Tibial nerve (tissue), 4 donors: Measurements from ENCODE around the gene SESTD1. TPM values are rescaled to one million over a fixed set of nuclear protein-coding genes. Genes with fewer than 3 reads are reported as not detected.

ENCODE experiments used
- DNase-seq, 2 donors: peaks; one replicate each; pipeline ENCODE4 v3.0.0-alpha.2; 2019; ENCODE audit warnings: low spot score in 2 of 2
- H3K27ac ChIP-seq, 4 donors: fragments of 200-600 bp; sonication (generic) in 3 of 4; one replicate each; pipeline ENCODE4 v1.5.1; 2017 to 2019; ENCODE audit warnings: mild to moderate bottlenecking in 1 of 4
- H3K27me3 ChIP-seq, 2 donors: fragments of 200-600 bp; sonication (generic) in 1 of 2; one replicate each; pipeline versions ENCODE4 v1.5.1 to v1.6.0; 2017 to 2019
- H3K36me3 ChIP-seq, 3 donors: fragments of 200-600 bp; sonication (generic); one replicate each; pipeline ENCODE4 v1.5.1; 2018 to 2019
- H3K4me1 ChIP-seq, 4 donors: fragments of 200-600 bp; sonication (generic) in 3 of 4; one replicate each; pipeline ENCODE4 v1.5.1; 2017 to 2019
- H3K4me3 ChIP-seq, 4 donors: fragments of 200-600 bp; sonication (generic) in 3 of 4; one replicate each; pipeline ENCODE4 v1.5.1; 2017 to 2019; ENCODE audit warnings: mild to moderate bottlenecking in 1 of 4, moderate library complexity in 1 of 4
- H3K9me3 ChIP-seq, 4 donors: fragments of 200-600 bp; sonication (generic) in 3 of 4; one replicate each; pipeline ENCODE4 v1.5.1; 2017 to 2019
- CTCF ChIP-seq, 5 experiments: fragments of 200-600 bp in 3 of 5; fragments of 450-650 bp in 2 of 5; sonication (generic) in 3 of 5; IDR thresholded peaks; one replicate each; pipeline ENCODE4 v1.5.1; 2016 to 2019; ENCODE audit warnings: antibody characterized with exemption in 5 of 5, mild to moderate bottlenecking in 3 of 5, moderate library complexity in 2 of 5
- EP300 ChIP-seq, 2 donors: sonication (generic); formaldehyde crosslinking; IDR thresholded peaks; one replicate each; pipeline ENCODE4 v1.6.1; 2017; ENCODE audit warnings: antibody characterized with exemption in 2 of 2, mild to moderate bottlenecking in 1 of 2
- POLR2A ChIP-seq, 2 donors: fragments of 450-650 bp; IDR thresholded peaks; one replicate each; pipeline ENCODE4 v1.6.1; 2017; ENCODE audit warnings: antibody characterized with exemption in 2 of 2, mild to moderate bottlenecking in 2 of 2, moderate library complexity in 2 of 2
- WGBS, 2 donors: methylation state at CpG; one replicate each; pipeline ENCODE4 v1.1.5; 2018; 5-methylcytosine and 5-hydroxymethylcytosine counted together
- total RNA-seq, 4 donors: library from RNA; depleted of rRNA; stranded (reverse); fragments of >200 nt; gene quantifications; one replicate each; pipeline ENCODE4 v1.1.0, GENCODE V29; 2016

Gene SESTD1
- total RNA-seq, 4 donors from 2014 or later: 62.1 to 82.4 (median 73.1) TPM

- Histone ChIP-seq H3K4me3 (no peak overlapping the region), H3K36me3 (no peaks in the 10 kb centered on the region), H3K27me3 (no peaks in the 10 kb centered on the region), H3K27ac (no peak overlapping the region), H3K9me3 (no peaks in the 10 kb centered on the region), H3K4me1 (peaks cover 0 to 43% (median 9%) of the 10 kb centered on the region in 4 donors)
- WGBS, 2 donors: 92 to 94% methylated on average over 1 of the region's 1 CpG
- no peak for DNase-seq
- no peak for TF ChIP-seq CTCF (IDR thresholded peaks at IDR 0.05)
- TF ChIP-seq POLR2A (IDR thresholded peaks at IDR 0.05): no peak
- no peak for TF ChIP-seq EP300 (IDR thresholded peaks at IDR 0.05)
These were observed 21.6 kb downstream of the SESTD1 start for GRCh38 chr2:179243046-179243445.

GRCh38 chr2:179240481-179241451, 23.9 kb downstream of the SESTD1 start:
- Histone ChIP-seq H3K4me3 (no peak overlapping the region), H3K36me3 (no peaks in the 10 kb centered on the region), H3K27me3 (no peaks in the 10 kb centered on the region), H3K4me1 (peaks cover 0 to 48% (median 12%) of the 10 kb centered on the region in 4 donors), H3K27ac (peak overlapping the region in 1 of 4 donors; percentile 29), H3K9me3 (no peaks in the 10 kb centered on the region)
- TF ChIP-seq EP300 (IDR thresholded peaks at IDR 0.05) (no peak), CTCF (IDR thresholded peaks at IDR 0.05) (no peak), POLR2A (IDR thresholded peaks at IDR 0.05) (no peak)
- DNase-seq: no peak
- WGBS, 2 donors: 63 to 66% methylated on average over 4 of the region's 4 CpGs

GRCh38 chr2:179239838-179240237, 24.8 kb downstream of the SESTD1 start:
- no peaks in the 10 kb centered on the region for H3K36me3 ChIP-seq
- no peaks in the 10 kb centered on the region for H3K27me3 ChIP-seq
- no peak overlapping the region for H3K27ac ChIP-seq
- H3K4me3 ChIP-seq: no peak overlapping the region
- 74 to 77% methylated on average over 2 of the region's 2 CpGs for WGBS, 2 donors
- DNase-seq: no peak
- no peaks in the 10 kb centered on the region for H3K9me3 ChIP-seq
- TF ChIP-seq EP300 (IDR thresholded peaks at IDR 0.05) (no peak), POLR2A (IDR thresholded peaks at IDR 0.05) (no peak), CTCF (IDR thresholded peaks at IDR 0.05) (no peak)
- peaks cover 0 to 58% (median 14%) of the 10 kb centered on the region in 4 donors for H3K4me1 ChIP-seq

- Histone ChIP-seq H3K27me3 (no peaks in the 10 kb centered on the region), H3K36me3 (no peaks in the 10 kb centered on the region), H3K9me3 (no peaks in the 10 kb centered on the region), H3K4me3 (no peak overlapping the region), H3K27ac (peak overlapping the region in 1 of 4 donors; percentile 8), H3K4me1 (peaks cover 0 to 60% (median 14%) of the 10 kb centered on the region in 4 donors)
- no peak for DNase-seq
- TF ChIP-seq CTCF (IDR thresholded peaks at IDR 0.05) (no peak), POLR2A (IDR thresholded peaks at IDR 0.05) (no peak), EP300 (IDR thresholded peaks at IDR 0.05) (no peak)
These were observed 25.4 kb downstream of the SESTD1 start for GRCh38 chr2:179239195-179239594.

- H3K36me3 ChIP-seq: no peaks in the 10 kb centered on the region
- H3K4me1 ChIP-seq: peaks cover 0 to 63% (median 14%) of the 10 kb centered on the region in 4 donors
- H3K4me3 ChIP-seq: no peak overlapping the region
- H3K27ac ChIP-seq: no peak overlapping the region
- 82 to 94% methylated on average over 1 of the region's 1 CpG for WGBS, 2 donors
- no peak for DNase-seq
- no peaks in the 10 kb centered on the region for H3K9me3 ChIP-seq
- TF ChIP-seq EP300 (IDR thresholded peaks at IDR 0.05) (no peak), CTCF (IDR thresholded peaks at IDR 0.05) (no peak), POLR2A (IDR thresholded peaks at IDR 0.05) (no peak)
- H3K27me3 ChIP-seq: no peaks in the 10 kb centered on the region
These were observed 26.6 kb downstream of the SESTD1 start for GRCh38 chr2:179238027-179238426.
